HEK293 (cell line): Measurements from ENCODE around the gene GPATCH2.

Experiments used
- CTCF ChIA-PET: fragments of 350-600 bp; formaldehyde crosslinking; extraction: SDS; loops from one replicate; lab custom pipeline; 2021; ENCODE audit warnings: antibody characterized with exemption; lab: Yijun Ruan, JAX
- POLR2A ChIA-PET: fragments of 300-600 bp; formaldehyde crosslinking; extraction: SDS; loops from one replicate; lab custom pipeline; 2020; ENCODE audit warnings: antibody characterized with exemption, inconsistent platforms; lab: Yijun Ruan, JAX
- H3K27ac ChIP-seq: fragments of 200-500 bp; sonication (Bioruptor generic); 2 replicates; pipeline ENCODE4 v1.5.1; 2014; ENCODE audit warnings: low read depth, low read length, control low read depth, inconsistent platforms; ENCODE audit errors: extremely low read depth
- H3K36me3 ChIP-seq, 2 experiments: fragments of 200-500 bp in 1 of 2; sonication (Bioruptor generic) in 1 of 2; 1 replicate in 1 of 2; 2 replicates in 1 of 2; pipeline ENCODE4 v1.5.1; 2014 to 2017; ENCODE audit warnings: inconsistent platforms in 2 of 2, low read length in 2 of 2; ENCODE audit not compliant: control insufficient read depth in 2 of 2, insufficient read depth in 1 of 2
- H3K4me1 ChIP-seq: fragments of 200-500 bp; sonication (Bioruptor generic); 2 replicates; pipeline ENCODE4 v1.5.1; 2014; ENCODE audit warnings: mild to moderate bottlenecking, low read length, inconsistent platforms; ENCODE audit not compliant: control insufficient read depth, insufficient read depth
- H3K4me3 ChIP-seq: 2 replicates; pipeline ENCODE4 v1.5.1; 2011; ENCODE audit warnings: low read depth, mild to moderate bottlenecking, control low read depth, low read length, moderate library complexity
- H3K9me3 ChIP-seq: fragments of 200-500 bp; sonication (Bioruptor generic); 2 replicates; pipeline ENCODE4 v1.5.1; 2014; ENCODE audit warnings: low read depth, low read length, inconsistent platforms; ENCODE audit not compliant: control insufficient read depth, insufficient read depth
- FEZF1 ChIP-seq: fragments of 450-650 bp; formaldehyde crosslinking; IDR thresholded peaks from 2 replicates; pipeline ENCODE4 v1.5.1; 2016; ENCODE audit warnings: missing biosample characterization, missing genetic modification characterization
- GLI2 ChIP-seq: fragments of 450-650 bp; formaldehyde crosslinking; IDR thresholded peaks from 2 replicates; pipeline ENCODE4; 2017; ENCODE audit warnings: missing biosample characterization, missing genetic modification characterization, low read depth, borderline replicate concordance
- KLF1 ChIP-seq: fragments of 450-650 bp; formaldehyde crosslinking; IDR thresholded peaks from 2 replicates; pipeline ENCODE4 v1.5.1; 2016; ENCODE audit warnings: missing biosample characterization, missing genetic modification characterization
- SALL2 ChIP-seq: fragments of 450-650 bp; formaldehyde crosslinking; IDR thresholded peaks from 2 replicates; pipeline ENCODE4 v1.5.0; 2017; ENCODE audit warnings: missing biosample characterization, mild to moderate bottlenecking, missing genetic modification characterization, borderline replicate concordance
- SP7 ChIP-seq: fragments of 450-650 bp; formaldehyde crosslinking; IDR thresholded peaks from 2 replicates; pipeline ENCODE4 v1.5.1; 2016; ENCODE audit warnings: missing biosample characterization, missing genetic modification characterization
- ZBTB1 ChIP-seq: fragments of 450-650 bp; formaldehyde crosslinking; IDR thresholded peaks from 2 replicates; pipeline ENCODE4 v1.5.1; 2016; ENCODE audit warnings: missing biosample characterization, missing genetic modification characterization
- ZBTB10 ChIP-seq: fragments of 450-650 bp; formaldehyde crosslinking; IDR thresholded peaks from 2 replicates; pipeline ENCODE4 v1.5.1; 2016; ENCODE audit warnings: missing biosample characterization, missing genetic modification characterization
- ZBTB7A ChIP-seq: fragments of 450-650 bp; formaldehyde crosslinking; IDR thresholded peaks from 2 replicates; pipeline ENCODE4 v1.5.1; 2016; ENCODE audit warnings: low read depth, missing biosample characterization, missing genetic modification characterization
- ZFP69B ChIP-seq: fragments of 450-650 bp; formaldehyde crosslinking; IDR thresholded peaks from 2 replicates; pipeline ENCODE4 v1.5.1; 2016; ENCODE audit warnings: missing biosample characterization, missing genetic modification characterization
- ZNF138 ChIP-seq: fragments of 450-650 bp; formaldehyde crosslinking; IDR thresholded peaks from 2 replicates; pipeline ENCODE4 v1.5.1; 2016; ENCODE audit warnings: missing biosample characterization, missing genetic modification characterization, borderline replicate concordance
- ZNF16 ChIP-seq: fragments of 450-650 bp; formaldehyde crosslinking; IDR thresholded peaks from 2 replicates; pipeline ENCODE4 v1.5.1; 2016; ENCODE audit warnings: low read depth, missing biosample characterization, missing genetic modification characterization
- ZNF174 ChIP-seq: fragments of 450-650 bp; formaldehyde crosslinking; IDR thresholded peaks from 2 replicates; pipeline ENCODE4 v1.5.0; 2017; ENCODE audit warnings: missing biosample characterization, mild to moderate bottlenecking, missing genetic modification characterization
- ZNF19 ChIP-seq: fragments of 450-650 bp; formaldehyde crosslinking; IDR thresholded peaks from 2 replicates; pipeline ENCODE4; 2016; ENCODE audit warnings: missing biosample characterization, missing genetic modification characterization, low read depth
- ZNF211 ChIP-seq: fragments of 450-650 bp; formaldehyde crosslinking; IDR thresholded peaks from 2 replicates; pipeline ENCODE4 v1.5.1; 2016; ENCODE audit warnings: low read depth, missing biosample characterization, missing genetic modification characterization
- ZNF24 ChIP-seq: fragments of 450-650 bp; formaldehyde crosslinking; IDR thresholded peaks from 2 replicates; pipeline ENCODE4 v1.5.1; 2016; ENCODE audit warnings: missing biosample characterization, missing genetic modification characterization
- ZNF423 ChIP-seq: fragments of 450-650 bp; formaldehyde crosslinking; IDR thresholded peaks from 2 replicates; pipeline ENCODE4 v1.5.1; 2016; ENCODE audit warnings: missing biosample characterization, missing genetic modification characterization
- ZNF510 ChIP-seq: fragments of 450-650 bp; formaldehyde crosslinking; IDR thresholded peaks from 2 replicates; pipeline ENCODE4 v1.5.1; 2018; ENCODE audit warnings: mild to moderate bottlenecking, missing genetic modification characterization, missing biosample characterization; ENCODE audit not compliant: insufficient replicate concordance
- ZNF600 ChIP-seq: fragments of 450-650 bp; formaldehyde crosslinking; IDR thresholded peaks from 2 replicates; pipeline ENCODE4 v1.5.1; 2016; ENCODE audit warnings: missing biosample characterization, missing genetic modification characterization
- ZNF777 ChIP-seq: fragments of 450-650 bp; formaldehyde crosslinking; IDR thresholded peaks from 2 replicates; pipeline ENCODE4 v1.5.1; 2017; ENCODE audit warnings: missing biosample characterization, missing genetic modification characterization, borderline replicate concordance
- ZNF830 ChIP-seq: fragments of 450-650 bp; IDR thresholded peaks from 2 replicates; pipeline ENCODE4 v1.5.0; 2018; ENCODE audit warnings: missing biosample characterization, missing genetic modification characterization, low read depth, mild to moderate bottlenecking, moderate library complexity
- TF ChIP-seq, protein P1 (sequence below): fragments of 450-650 bp; formaldehyde crosslinking; IDR thresholded peaks from 2 replicates; pipeline ENCODE4 v1.5.1; 2016; ENCODE audit warnings: missing biosample characterization, missing genetic modification characterization
- TF ChIP-seq, protein P2 (sequence below): fragments of 450-650 bp; formaldehyde crosslinking; IDR thresholded peaks from 2 replicates; pipeline ENCODE4 v1.5.1; 2017; ENCODE audit warnings: missing biosample characterization, mild to moderate bottlenecking, missing genetic modification characterization, moderate library complexity
- TF ChIP-seq, protein P3 (sequence below): fragments of 450-650 bp; formaldehyde crosslinking; IDR thresholded peaks from 2 replicates; pipeline ENCODE4 v1.5.1; 2016; ENCODE audit warnings: missing biosample characterization, missing genetic modification characterization
- TF ChIP-seq, protein P4 (sequence below): fragments of 450-650 bp; formaldehyde crosslinking; IDR thresholded peaks from 2 replicates; pipeline ENCODE4 v1.5.1; 2016; ENCODE audit warnings: missing biosample characterization, missing genetic modification characterization

GPATCH2 gene

GRCh38 chr1:217462666-217463065 lies 168.2 kb downstream of the GPATCH2 start:
- H3K4me1 ChIP-seq, result no peaks in the 10 kb centered on the region
- no peak overlapping the region for H3K27ac ChIP-seq
- no peaks in the 10 kb centered on the region for H3K36me3 ChIP-seq
- POLR2A ChIA-PET, result no interaction called here
- no peak for TF ChIP-seq ZNF174 (tag by site-specific recombination)
- no peak for TF ChIP-seq KLF1
- TF ChIP-seq ZNF24, result no peak
- no peak for TF ChIP-seq ZNF423
- no peaks in the 10 kb centered on the region for H3K9me3 ChIP-seq
- CTCF ChIA-PET, result no interaction called here
- no peak overlapping the region for H3K4me3 ChIP-seq

DNA sequence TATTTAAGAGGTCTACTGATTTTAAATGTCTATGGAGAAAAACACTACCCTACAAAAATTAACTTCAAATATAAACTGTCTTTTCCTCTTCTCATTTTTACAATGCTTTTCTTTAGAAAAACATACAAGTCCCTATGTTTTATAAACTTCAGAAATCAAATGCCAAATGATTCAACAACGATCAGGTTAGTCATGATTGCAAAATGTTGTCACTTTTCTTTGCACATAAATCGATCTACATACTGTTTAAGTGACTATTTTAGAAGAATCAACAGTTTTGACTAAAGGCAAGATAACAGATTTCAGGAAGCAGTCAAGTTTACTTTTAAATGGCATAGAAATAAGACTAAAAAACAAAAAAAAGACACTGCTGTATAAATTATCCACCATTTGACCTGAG lies 168.7 kb downstream of the GPATCH2 start:
- Histone ChIP-seq H3K9me3 (no peaks in the 10 kb centered on the region), H3K4me3 (no peak overlapping the region), H3K27ac (no peak overlapping the region), H3K4me1 (no peaks in the 10 kb centered on the region), H3K36me3 (no peaks in the 10 kb centered on the region)
- ChIA-PET POLR2A (no interaction called here), CTCF (interaction anchor here (0.6 kb wide), 1 partner anchor 303 kb away, joined by 3 read pairs; no protein-coding TSS in a partner anchor)
- TF ChIP-seq FEZF1 (tag by site-specific recombination) (no peak), ZBTB1 (tag by site-specific recombination) (no peak), GLI2 (no peak), SP7 (tag by site-specific recombination) (no peak), ZNF16 (tag by site-specific recombination) (no peak), ZNF211 (tag by site-specific recombination) (no peak), ZNF600 (tag by site-specific recombination) (no peak), ZNF510 (tag by site-specific recombination) (no peak), ZBTB7A (tag by site-specific recombination) (no peak), SALL2 (tag by site-specific recombination) (no peak), ZBTB10 (tag by site-specific recombination) (no peak), ZNF19 (tag by site-specific recombination) (no peak), ZNF138 (tag by site-specific recombination) (no peak), ZNF777 (no peak), ZFP69B (tag by site-specific recombination) (no peak), ZNF830 (tag by site-specific recombination) (no peak)
- TF ChIP-seq, protein P1, sequence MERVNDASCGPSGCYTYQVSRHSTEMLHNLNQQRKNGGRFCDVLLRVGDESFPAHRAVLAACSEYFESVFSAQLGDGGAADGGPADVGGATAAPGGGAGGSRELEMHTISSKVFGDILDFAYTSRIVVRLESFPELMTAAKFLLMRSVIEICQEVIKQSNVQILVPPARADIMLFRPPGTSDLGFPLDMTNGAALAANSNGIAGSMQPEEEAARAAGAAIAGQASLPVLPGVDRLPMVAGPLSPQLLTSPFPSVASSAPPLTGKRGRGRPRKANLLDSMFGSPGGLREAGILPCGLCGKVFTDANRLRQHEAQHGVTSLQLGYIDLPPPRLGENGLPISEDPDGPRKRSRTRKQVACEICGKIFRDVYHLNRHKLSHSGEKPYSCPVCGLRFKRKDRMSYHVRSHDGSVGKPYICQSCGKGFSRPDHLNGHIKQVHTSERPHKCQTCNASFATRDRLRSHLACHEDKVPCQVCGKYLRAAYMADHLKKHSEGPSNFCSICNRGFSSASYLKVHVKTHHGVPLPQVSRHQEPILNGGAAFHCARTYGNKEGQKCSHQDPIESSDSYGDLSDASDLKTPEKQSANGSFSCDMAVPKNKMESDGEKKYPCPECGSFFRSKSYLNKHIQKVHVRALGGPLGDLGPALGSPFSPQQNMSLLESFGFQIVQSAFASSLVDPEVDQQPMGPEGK (tag by site-specific recombination), result no peak
- TF ChIP-seq, protein P2, sequence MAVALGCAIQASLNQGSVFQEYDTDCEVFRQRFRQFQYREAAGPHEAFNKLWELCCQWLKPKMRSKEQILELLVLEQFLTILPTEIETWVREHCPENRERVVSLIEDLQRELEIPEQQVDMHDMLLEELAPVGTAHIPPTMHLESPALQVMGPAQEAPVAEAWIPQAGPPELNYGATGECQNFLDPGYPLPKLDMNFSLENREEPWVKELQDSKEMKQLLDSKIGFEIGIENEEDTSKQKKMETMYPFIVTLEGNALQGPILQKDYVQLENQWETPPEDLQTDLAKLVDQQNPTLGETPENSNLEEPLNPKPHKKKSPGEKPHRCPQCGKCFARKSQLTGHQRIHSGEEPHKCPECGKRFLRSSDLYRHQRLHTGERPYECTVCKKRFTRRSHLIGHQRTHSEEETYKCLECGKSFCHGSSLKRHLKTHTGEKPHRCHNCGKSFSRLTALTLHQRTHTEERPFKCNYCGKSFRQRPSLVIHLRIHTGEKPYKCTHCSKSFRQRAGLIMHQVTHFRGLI (tag by site-specific recombination), result no peak
- TF ChIP-seq, protein P3, sequence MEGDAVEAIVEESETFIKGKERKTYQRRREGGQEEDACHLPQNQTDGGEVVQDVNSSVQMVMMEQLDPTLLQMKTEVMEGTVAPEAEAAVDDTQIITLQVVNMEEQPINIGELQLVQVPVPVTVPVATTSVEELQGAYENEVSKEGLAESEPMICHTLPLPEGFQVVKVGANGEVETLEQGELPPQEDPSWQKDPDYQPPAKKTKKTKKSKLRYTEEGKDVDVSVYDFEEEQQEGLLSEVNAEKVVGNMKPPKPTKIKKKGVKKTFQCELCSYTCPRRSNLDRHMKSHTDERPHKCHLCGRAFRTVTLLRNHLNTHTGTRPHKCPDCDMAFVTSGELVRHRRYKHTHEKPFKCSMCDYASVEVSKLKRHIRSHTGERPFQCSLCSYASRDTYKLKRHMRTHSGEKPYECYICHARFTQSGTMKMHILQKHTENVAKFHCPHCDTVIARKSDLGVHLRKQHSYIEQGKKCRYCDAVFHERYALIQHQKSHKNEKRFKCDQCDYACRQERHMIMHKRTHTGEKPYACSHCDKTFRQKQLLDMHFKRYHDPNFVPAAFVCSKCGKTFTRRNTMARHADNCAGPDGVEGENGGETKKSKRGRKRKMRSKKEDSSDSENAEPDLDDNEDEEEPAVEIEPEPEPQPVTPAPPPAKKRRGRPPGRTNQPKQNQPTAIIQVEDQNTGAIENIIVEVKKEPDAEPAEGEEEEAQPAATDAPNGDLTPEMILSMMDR (tag by site-specific recombination), result no peak
- TF ChIP-seq, protein P4, sequence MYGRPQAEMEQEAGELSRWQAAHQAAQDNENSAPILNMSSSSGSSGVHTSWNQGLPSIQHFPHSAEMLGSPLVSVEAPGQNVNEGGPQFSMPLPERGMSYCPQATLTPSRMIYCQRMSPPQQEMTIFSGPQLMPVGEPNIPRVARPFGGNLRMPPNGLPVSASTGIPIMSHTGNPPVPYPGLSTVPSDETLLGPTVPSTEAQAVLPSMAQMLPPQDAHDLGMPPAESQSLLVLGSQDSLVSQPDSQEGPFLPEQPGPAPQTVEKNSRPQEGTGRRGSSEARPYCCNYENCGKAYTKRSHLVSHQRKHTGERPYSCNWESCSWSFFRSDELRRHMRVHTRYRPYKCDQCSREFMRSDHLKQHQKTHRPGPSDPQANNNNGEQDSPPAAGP (tag by site-specific recombination), result no peak
- TF ChIP-seq, all 188 proteins: peak for 0
